Vagina (tissue), 2 donors: ENCODE measurements around the gene TEAD4. TPM values are rescaled to one million over a fixed set of nuclear protein-coding genes. Genes with fewer than 3 reads are reported as not detected.

Experiments
- DNase-seq, 2 donors: peaks; one replicate each; pipeline ENCODE4 v3.0.0-alpha.2; 2017; ENCODE audit errors: extremely low spot score in 2 of 2
- H3K27ac ChIP-seq: fragments of 200-600 bp; sonication (generic); one replicate; pipeline ENCODE4 v1.5.1; 2019
- H3K27me3 ChIP-seq: fragments of 200-600 bp; sonication (generic); one replicate; pipeline ENCODE4 v1.5.1; 2019
- H3K36me3 ChIP-seq, 2 donors: fragments of 200-600 bp; sonication (generic); one replicate each; pipeline ENCODE4 v1.5.1; 2017 to 2019
- H3K4me1 ChIP-seq: fragments of 200-600 bp; sonication (generic); one replicate; pipeline ENCODE4 v1.5.1; 2019
- H3K4me3 ChIP-seq, 2 donors: fragments of 200-600 bp; sonication (generic); 1 replicate in 1 of 2; 2 replicates in 1 of 2; pipeline ENCODE4 v1.5.1; 2016 to 2019
- H3K9me3 ChIP-seq: fragments of 200-600 bp; sonication (generic); one replicate; pipeline ENCODE4 v1.5.1; 2019
- POLR2A ChIP-seq, 2 donors: fragments of 450-650 bp; IDR thresholded peaks; one replicate each; pipeline ENCODE4 v1.6.1; 2017; ENCODE audit warnings: antibody characterized with exemption in 2 of 2, mild to moderate bottlenecking in 2 of 2, moderate library complexity in 2 of 2
- POLR2AphosphoS5 ChIP-seq, 2 donors: sonication (generic); formaldehyde crosslinking; IDR thresholded peaks; one replicate each; pipeline ENCODE4 v1.9.0; 2017; ENCODE audit warnings: antibody characterized with exemption in 2 of 2, mild to moderate bottlenecking in 2 of 2, low read depth in 1 of 2; ENCODE audit not compliant: insufficient read depth in 1 of 2
- intact Hi-C: fragments of 100-400 bp; cut with DNase I; formaldehyde crosslinking; loops from one replicate; pipeline ENCODE4 v1.15.1; 2023
- total RNA-seq: library from RNA; depleted of rRNA; stranded (reverse); fragments of >200 nt; gene quantifications from one replicate; pipeline ENCODE4 v1.2.3, GENCODE V29; 2016
- TF ChIP-seq, protein P1 (sequence below), 3 experiments: fragments of 450-650 bp in 2 of 3; fragments of 200-600 bp in 1 of 3; sonication (generic) in 1 of 3; IDR thresholded peaks; one replicate each; pipeline ENCODE4 v1.5.1; 2017 to 2019; ENCODE audit warnings: antibody characterized with exemption in 3 of 3, mild to moderate bottlenecking in 2 of 3, moderate library complexity in 2 of 3

TEAD4 gene
- total RNA-seq, 1 donor from 2014 or later = 18.7 TPM

GRCh38 chr12:2997989-2998670 is 38.9 kb downstream of the TEAD4 start:
- Histone ChIP-seq H3K36me3 (no peaks in the 10 kb centered on the region), H3K27ac (peak overlapping the region; percentile 24), H3K4me3 (no peak overlapping the region), H3K4me1 (peaks cover 5% of the 10 kb centered on the region), H3K9me3 (no peaks in the 10 kb centered on the region), H3K27me3 (no peaks in the 10 kb centered on the region)
- intact Hi-C loops = no loop called here
- TF ChIP-seq, protein P1, sequence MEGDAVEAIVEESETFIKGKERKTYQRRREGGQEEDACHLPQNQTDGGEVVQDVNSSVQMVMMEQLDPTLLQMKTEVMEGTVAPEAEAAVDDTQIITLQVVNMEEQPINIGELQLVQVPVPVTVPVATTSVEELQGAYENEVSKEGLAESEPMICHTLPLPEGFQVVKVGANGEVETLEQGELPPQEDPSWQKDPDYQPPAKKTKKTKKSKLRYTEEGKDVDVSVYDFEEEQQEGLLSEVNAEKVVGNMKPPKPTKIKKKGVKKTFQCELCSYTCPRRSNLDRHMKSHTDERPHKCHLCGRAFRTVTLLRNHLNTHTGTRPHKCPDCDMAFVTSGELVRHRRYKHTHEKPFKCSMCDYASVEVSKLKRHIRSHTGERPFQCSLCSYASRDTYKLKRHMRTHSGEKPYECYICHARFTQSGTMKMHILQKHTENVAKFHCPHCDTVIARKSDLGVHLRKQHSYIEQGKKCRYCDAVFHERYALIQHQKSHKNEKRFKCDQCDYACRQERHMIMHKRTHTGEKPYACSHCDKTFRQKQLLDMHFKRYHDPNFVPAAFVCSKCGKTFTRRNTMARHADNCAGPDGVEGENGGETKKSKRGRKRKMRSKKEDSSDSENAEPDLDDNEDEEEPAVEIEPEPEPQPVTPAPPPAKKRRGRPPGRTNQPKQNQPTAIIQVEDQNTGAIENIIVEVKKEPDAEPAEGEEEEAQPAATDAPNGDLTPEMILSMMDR (IDR thresholded peaks at IDR 0.05) = no peak
- TF ChIP-seq POLR2AphosphoS5 (IDR thresholded peaks at IDR 0.05; ENCODE audit: insufficient read depth in 1 of 2, low read depth in 1 of 2) (no peak), POLR2A (IDR thresholded peaks at IDR 0.05) (no peak)
- DNase-seq = no peak

- H3K36me3 ChIP-seq = no peaks in the 10 kb centered on the region
- H3K27me3 ChIP-seq = no peaks in the 10 kb centered on the region
- H3K9me3 ChIP-seq = no peaks in the 10 kb centered on the region
- TF ChIP-seq, protein P1 (IDR thresholded peaks at IDR 0.05) = no peak
- peak in 1 of 2 donors; percentile 36 for TF ChIP-seq POLR2AphosphoS5 (IDR thresholded peaks at IDR 0.05; ENCODE audit: insufficient read depth in 1 of 2, low read depth in 1 of 2)
- intact Hi-C loops = no loop called here
- no peak overlapping the region for H3K4me3 ChIP-seq
- DNase-seq = no peak
- H3K4me1 ChIP-seq = peaks cover 5% of the 10 kb centered on the region
- H3K27ac ChIP-seq = peak overlapping the region; percentile 24
Measured at GRCh38 chr12:2998789-2999264, 39.6 kb downstream of the TEAD4 start.

- TF ChIP-seq POLR2A (IDR thresholded peaks at IDR 0.05) = no peak
- no peak for TF ChIP-seq POLR2AphosphoS5 (IDR thresholded peaks at IDR 0.05; ENCODE audit: insufficient read depth in 1 of 2, low read depth in 1 of 2)
- TF ChIP-seq, protein P1 (IDR thresholded peaks at IDR 0.05) = no peak
- Histone ChIP-seq H3K27ac (no peak overlapping the region), H3K9me3 (no peaks in the 10 kb centered on the region), H3K27me3 (no peaks in the 10 kb centered on the region), H3K36me3 (no peaks in the 10 kb centered on the region), H3K4me3 (no peak overlapping the region), H3K4me1 (peaks cover 5% of the 10 kb centered on the region)
- DNase-seq = no peak
- intact Hi-C loops = no loop called here
Measured at GRCh38 chr12:2999265-2999841, 40.2 kb downstream of the TEAD4 start.

DNA sequence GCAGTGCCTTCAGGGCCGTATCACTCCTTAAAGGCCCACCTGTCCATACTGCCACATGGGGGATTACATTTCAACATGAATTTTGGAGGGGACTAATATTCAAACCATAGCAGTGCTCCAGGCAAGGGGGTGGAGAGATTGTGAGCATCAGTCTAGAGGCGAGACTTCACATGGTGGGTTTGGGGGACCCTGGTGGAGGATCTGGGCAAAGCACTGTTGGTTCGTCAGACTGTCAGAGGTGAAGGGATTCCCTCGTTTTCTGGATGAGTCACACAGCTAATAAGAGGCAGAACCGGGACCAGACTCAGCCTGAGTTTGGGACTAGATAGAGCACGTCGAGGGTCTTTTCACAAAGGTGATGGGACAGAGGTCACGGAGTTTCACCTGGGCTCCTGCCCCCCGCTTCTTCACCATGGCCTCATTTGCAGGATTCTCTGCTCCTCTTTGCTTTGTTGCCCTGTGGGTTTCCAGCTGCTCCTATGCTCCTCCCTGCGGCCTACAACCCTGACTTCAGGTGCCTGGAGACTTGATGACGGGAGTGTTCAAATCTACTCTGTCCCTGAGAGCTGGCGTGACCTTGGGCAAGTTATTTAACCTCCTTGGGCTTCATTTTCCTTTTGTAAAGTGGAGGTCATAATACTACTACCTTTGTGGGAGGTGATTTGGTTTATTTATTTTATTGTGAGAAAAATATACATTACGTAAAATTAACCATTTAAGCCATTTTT is 41.5 kb downstream of the TEAD4 start:
- TF ChIP-seq POLR2AphosphoS5 (IDR thresholded peaks at IDR 0.05; ENCODE audit: insufficient read depth in 1 of 2, low read depth in 1 of 2) (no peak), POLR2A (IDR thresholded peaks at IDR 0.05) (no peak)
- TF ChIP-seq, protein P1 (IDR thresholded peaks at IDR 0.05) = no peak
- Histone ChIP-seq H3K4me1 (peaks cover 5% of the 10 kb centered on the region), H3K27me3 (no peaks in the 10 kb centered on the region), H3K4me3 (no peak overlapping the region), H3K27ac (no peak overlapping the region), H3K9me3 (no peaks in the 10 kb centered on the region), H3K36me3 (no peaks in the 10 kb centered on the region)
- intact Hi-C loops = no loop called here
- no peak for DNase-seq
